ENCODE measurements around the gene AARS2.

The AARS2 gene

DNA sequence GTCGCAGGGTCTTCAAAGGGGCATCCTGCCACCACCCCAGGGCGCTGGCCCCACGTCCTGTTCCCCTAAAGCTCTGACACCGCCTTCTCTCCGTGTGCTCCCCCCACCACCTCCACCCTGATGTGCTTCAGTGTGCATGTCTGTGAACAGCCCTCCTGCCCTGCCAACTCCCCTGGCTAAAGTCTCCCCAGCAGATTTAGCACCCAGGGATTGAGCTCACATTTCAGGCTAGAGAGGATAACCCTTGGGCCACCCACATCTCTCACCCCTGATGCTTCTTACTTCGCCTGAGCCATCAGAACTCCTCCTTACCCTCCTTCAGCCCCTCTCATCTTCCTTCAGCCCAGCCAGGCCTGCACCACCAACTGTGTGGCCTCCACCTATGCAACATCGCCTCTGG, 35.4 kb downstream of the AARS2 start:
- no peak for FAIRE-seq
- no peak for DNase-seq (ENCODE audit: insufficient read length, low spot score)

DNA sequence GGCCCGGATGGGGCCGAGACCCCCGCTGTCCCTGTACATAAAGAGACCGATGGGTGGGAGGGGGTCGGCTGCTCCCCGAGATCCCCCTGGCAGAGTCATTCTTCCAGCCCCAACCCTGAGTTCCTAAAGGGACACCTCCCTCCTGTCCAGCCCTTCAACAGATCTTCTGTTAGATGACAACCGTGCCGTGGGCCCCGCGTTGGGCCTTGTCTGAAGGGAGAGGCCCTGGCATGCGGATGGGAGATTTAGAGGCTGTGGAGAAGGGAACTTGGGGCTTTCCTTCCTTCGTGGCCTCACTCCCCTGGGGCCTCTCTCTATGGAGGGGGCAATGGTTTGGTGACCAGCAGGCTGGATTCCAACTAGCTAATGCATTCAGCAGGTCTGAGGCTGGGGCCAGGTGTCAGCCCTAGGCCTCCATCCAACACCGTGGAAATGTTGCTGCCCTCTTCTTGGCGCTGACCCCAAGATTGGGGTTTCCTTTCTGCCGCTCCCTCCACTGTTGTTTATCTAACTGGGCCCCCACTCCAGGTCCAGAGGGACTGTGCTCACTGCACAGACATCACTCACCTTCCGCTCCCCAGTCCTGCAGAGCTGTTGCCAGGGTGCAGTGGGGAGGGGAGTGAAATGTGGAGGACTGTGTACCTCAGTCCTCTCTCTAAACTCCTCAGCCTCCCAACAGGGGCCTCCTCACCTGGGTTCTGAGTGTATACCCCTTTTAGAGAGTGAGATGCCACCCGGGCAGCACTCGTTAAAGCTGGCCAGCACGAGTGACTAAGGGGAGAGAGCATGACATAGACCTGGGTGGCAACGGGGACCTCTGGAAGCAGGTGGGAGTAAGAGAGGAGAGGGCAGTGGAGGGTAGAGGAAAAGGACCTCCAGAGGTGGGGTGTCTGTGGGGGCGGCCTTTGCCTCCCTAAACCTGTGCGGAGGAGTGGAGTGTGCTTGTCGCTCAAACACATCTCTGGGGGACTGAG, 36.2 kb downstream of the AARS2 start:
- FAIRE-seq (no peak), DNase-seq (ENCODE audit: insufficient read length, low spot score) (no peak)

- DNase-seq (ENCODE audit: insufficient read length, low spot score), result no peak
- no peak for FAIRE-seq
Observed at GRCh38 chr6:44275749-44276648, 37.1 kb downstream of the AARS2 start.

DNA sequence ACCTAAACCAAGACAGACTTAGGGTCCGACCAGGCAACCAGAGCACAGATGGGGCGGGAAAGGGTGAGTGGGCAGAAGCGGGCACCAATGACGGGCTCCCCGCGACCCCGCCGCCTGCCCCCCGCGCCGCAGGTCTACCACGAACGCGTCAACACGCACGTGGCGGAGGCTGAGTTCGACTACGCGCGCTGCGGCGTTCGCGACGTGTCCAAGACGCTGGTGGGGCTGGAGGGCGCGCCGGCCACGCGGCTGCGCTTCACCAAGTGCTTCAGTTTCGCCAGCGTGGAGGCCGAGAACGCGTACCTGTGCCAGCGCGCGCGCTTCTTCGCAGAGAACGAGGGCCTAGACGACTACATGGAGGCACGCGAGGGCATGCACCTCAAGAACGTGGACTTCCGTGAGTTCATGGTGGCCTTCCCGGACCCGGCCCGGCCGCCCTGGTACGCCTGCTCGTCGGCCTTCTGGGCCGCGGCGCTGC, 37.8 kb downstream of the AARS2 start:
- no peak for DNase-seq (ENCODE audit: insufficient read length, low spot score)
- no peak for FAIRE-seq

GRCh38 chr6:44273617-44274016, 39.5 kb downstream of the AARS2 start:
- DNase-seq (ENCODE audit: insufficient read length, low spot score), result no peak
- FAIRE-seq, result no peak

GRCh38 chr6:44272999-44273566, 40.1 kb downstream of the AARS2 start:
- FAIRE-seq (peak; percentile 52), DNase-seq (ENCODE audit: insufficient read length, low spot score) (no peak)

GRCh38 chr6:44272529-44272928, 40.6 kb downstream of the AARS2 start:
- no peak for FAIRE-seq
- no peak for DNase-seq (ENCODE audit: insufficient read length, low spot score)

DNA sequence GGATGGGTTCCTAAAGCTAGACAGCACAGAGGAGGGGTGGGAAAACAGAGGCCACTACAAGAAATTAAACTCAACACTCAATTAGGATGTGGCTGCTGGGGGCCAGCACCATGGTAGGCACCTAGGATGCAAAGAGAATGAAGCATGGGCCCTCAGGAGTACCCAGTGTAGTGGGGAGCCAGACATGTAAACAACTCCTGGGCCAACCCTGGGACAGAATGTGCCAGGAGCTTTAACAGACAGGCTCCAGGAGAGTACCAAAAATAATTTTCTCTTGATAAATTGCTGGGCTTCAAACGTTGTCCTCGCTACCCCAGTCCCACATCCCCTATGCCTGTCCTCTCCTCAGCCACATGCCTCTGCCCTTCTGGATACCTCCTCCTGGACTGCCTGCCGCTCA, 41.2 kb downstream of the AARS2 start:
- no peak for DNase-seq (ENCODE audit: insufficient read length, low spot score)
- FAIRE-seq, result no peak

DNA sequence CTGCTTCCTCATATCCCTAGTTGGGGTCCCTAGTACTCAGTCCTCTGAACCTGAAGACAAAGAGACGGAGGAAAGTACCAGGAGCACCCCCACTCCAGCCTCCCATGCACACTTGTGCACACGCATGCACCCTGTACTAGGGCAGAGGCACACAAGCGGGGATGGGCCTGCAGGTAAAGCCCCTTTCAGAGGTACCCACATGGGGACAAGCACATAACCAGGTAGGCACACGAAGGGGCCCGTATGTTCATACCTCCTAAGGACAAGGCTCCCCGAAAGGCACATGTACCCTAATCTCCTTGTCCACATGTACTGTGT, 41.8 kb downstream of the AARS2 start:
- FAIRE-seq (no peak), DNase-seq (ENCODE audit: insufficient read length, low spot score) (no peak)

DNA sequence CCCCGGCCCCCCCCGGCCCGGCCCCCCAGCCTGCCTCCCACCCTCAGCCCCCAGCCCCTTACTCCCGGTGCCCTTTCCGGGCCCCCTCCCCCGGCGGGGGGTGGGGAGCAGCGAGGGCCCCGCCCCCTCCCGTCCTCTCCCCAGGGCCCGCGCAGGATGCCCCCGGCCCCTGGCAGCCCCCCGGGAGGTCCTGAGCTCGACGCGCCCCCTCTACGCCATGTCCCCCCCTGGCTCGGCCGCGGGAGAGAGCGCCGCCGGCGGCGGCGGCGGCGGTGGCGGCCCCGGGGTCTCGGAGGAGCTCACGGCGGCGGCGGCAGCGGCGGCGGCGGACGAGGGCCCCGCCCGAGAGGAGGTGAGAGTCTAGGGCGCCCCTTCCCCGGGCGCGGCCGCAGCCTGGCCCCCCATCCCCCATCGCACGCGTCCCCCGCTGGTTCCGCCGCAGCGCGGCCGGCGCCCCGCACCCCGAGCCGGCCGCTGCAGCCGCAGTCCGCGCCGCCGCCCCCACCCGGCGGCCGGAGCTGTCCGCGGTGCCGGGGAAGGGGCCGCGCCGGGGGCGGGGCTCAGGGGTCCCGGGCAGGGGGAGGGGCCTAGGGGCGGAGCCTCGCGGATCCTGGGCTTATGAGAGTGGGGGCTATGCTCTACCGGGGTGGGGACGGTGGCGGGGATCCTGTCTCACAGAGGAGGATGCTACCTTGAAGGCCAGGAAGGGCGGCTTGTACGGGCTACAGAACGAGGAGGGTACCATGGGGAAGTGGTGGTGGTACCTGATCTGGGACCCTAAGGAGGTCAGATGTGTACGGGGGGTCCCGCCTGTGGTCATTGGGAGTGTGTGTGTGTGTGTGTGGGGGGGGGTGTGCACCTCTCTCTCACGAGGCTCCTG, 42.4 kb downstream of the AARS2 start:
- FAIRE-seq (no peak), DNase-seq (ENCODE audit: insufficient read length, low spot score) (no peak)

DNA sequence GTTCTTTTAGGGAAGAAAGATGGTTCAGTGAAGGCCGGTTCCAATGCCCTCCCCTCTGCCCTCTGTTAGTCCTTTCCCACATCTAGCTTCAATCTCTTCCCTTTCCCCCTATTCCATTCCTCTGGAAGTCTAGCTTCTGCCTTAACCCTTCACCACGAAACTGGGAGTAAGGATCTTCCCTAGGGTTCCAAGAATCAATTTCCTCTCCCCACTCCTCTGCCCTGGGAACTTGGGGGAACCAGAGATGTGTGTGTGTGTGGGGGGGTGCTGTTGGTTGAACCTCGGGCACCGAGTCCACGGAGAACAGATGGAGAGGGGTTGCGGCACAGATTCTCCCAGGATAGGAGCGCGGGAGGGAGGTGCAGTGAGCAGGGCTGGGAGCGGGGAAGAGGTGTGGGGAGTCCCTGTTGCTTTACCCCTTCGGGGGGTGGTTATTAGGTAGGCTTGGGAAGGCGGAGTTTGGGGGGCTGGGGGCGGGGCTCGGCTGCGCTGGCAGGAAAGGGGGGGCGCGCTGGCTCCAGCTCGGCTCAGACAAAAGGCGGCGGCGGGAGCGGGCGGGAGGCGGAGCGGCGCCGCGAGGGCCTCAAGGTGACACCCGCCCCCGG, 43.1 kb downstream of the AARS2 start, which contains the start of gene TMEM151B:
TSS of gene TMEM151B (plus strand) at position 530 of the 605 bp plus-strand sequence. CDS start 293 bp downstream, outside the sequence.
- DNase-seq (ENCODE audit: insufficient read length, low spot score) (no peak), FAIRE-seq (no peak)

GRCh38 chr6:44269178-44269920, 43.8 kb downstream of the AARS2 start:
- no peak for DNase-seq (ENCODE audit: insufficient read length, low spot score)
- no peak for FAIRE-seq

DNA sequence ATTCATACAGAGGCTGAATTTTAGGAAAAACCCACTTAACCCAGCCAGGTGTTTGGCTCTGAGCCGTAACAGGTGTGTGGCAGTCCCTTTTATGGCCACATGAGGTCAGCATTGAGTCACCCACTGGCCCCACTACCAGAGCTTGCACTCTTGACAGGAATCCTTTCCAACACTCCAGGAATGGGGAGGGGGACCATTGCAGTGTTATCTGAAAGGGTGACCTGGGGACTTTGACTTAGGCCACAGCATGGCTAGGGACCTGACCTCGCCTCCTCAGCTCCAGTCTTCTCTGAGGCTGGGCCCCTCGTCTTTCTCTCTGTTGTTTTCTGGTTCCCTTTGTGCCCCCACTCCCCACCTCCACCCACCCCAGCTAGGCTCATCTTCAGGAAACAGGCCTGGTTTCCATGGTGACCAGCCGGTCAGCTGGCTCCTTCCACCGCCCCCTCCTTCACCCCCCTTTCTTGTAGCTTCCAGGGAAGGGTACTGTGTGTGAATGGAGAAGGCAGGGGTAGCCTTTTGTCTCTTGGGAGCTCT, 45.0 kb downstream of the AARS2 start:
- no peak for FAIRE-seq

GRCh38 chr6:44267252-44267651, 45.9 kb downstream of the AARS2 start:
- FAIRE-seq (no peak), DNase-seq (ENCODE audit: insufficient read length, low spot score) (no peak)

More for the DNA sequence above, 45.0 kb downstream of the AARS2 start:
- DNase-seq (ENCODE audit: insufficient read length, low spot score), result peak; percentile 75

GRCh38 chr6:44266347-44266746, 46.8 kb downstream of the AARS2 start:
- DNase-seq (ENCODE audit: insufficient read length, low spot score) (no peak), FAIRE-seq (no peak)

GRCh38 chr6:44265722-44266233, 47.4 kb downstream of the AARS2 start:
- DNase-seq (ENCODE audit: insufficient read length, low spot score) (no peak), FAIRE-seq (no peak)

DNA sequence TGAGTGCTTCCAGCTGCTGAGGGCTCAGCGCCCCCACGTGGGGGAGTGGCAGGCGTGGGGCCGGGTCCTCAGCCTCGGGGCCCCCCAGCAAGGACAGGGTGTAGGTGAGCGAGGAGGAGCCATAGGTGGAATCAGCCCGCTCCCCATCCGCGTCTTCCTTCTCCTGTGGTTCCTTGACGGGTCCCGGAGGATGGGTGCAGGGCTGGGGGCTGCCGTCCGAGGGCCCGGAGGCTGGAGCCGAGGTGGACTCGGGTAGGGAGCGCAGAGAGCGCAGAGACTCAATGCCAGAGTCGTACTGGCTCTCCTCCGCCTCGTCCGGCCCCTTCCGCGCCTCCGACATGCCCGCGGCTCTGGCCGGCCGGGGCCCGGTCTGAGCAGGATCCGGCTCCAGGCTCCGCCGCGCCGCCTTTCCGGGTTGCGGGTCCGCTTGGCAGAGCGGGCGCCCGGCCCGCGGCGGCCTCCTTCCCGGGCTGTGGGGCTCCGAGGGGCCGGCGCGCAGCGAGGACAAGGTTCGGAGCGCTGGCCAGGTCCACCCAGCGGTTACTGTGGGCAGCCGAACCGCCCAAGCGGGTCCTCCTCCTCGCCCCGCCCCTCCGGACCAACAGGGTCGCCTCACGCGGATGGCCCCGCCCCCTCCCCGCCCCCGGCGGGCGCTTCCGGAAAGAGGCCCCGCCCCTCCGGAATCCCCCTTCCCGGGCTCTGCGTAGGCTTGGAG, 48.0 kb downstream of the AARS2 start, which contains the start of gene NFKBIE:
TSS of gene NFKBIE (minus strand) at position 545 of the 715 bp plus-strand sequence. CDS start at position 340, 205 bp downstream.
- FAIRE-seq (peak; percentile 46), DNase-seq (ENCODE audit: insufficient read length, low spot score) (peak; percentile 93)

All from HTR-8/SVneo (cell line).